Right atrium auricular region (tissue), 2 donors: ENCODE results near the gene CCNK. TPM values are rescaled to one million over a fixed set of nuclear protein-coding genes. Genes with fewer than 3 reads are reported as not detected.
A peak's percentile ranks its signal among the peaks of the same experiment; 100 is the strongest.

Experiments
- DNase-seq: peaks from one replicate; pipeline ENCODE4 v3.0.0-alpha.2; 2019; ENCODE audit warnings: low spot score
- H3K27ac ChIP-seq, 2 donors: fragments of 200-600 bp; sonication (generic); 1 replicate in 1 of 2; 2 replicates in 1 of 2; pipeline ENCODE4 v1.5.1; 2016 to 2019
- H3K27me3 ChIP-seq, 2 donors: fragments of 200-600 bp; sonication (generic); one replicate each; pipeline versions ENCODE4 v1.5.1 to v1.6.0; 2017 to 2019
- H3K36me3 ChIP-seq: fragments of 200-600 bp; sonication (generic); one replicate; pipeline ENCODE4 v1.5.1; 2016
- H3K4me1 ChIP-seq, 2 donors: fragments of 200-600 bp; sonication (generic); one replicate each; pipeline versions ENCODE4 v1.5.1 to v1.6.0; 2017 to 2019
- H3K4me3 ChIP-seq, 2 donors: fragments of 200-600 bp; sonication (generic); 1 replicate in 1 of 2; 2 replicates in 1 of 2; pipeline ENCODE4 v1.5.1; 2017 to 2019; ENCODE audit warnings: mild to moderate bottlenecking in 1 of 2, moderate library complexity in 1 of 2
- H3K9me3 ChIP-seq, 2 donors: fragments of 200-600 bp; sonication (generic); one replicate each; pipeline ENCODE4 v1.5.1; 2019
- total RNA-seq, 2 donors: library from RNA; depleted of rRNA; stranded (reverse); fragments of >200 nt; gene quantifications; one replicate each; pipeline ENCODE4 v1.1.0, GENCODE V29; 2016
- TF ChIP-seq, protein P1 (sequence below), 2 donors: fragments of 200-600 bp; sonication (generic); IDR thresholded peaks; one replicate each; pipeline ENCODE4 v1.5.1; 2019; ENCODE audit warnings: antibody characterized with exemption in 2 of 2

Gene CCNK
- total RNA-seq, 2 donors from 2014 or later: 13.9 to 17.1 TPM

- Histone ChIP-seq H3K4me1 (peaks cover 0 to 55% of the 10 kb centered on the region in 2 donors), H3K27ac (no peak overlapping the region), H3K27me3 (no peaks in the 10 kb centered on the region), H3K9me3 (no peaks in the 10 kb centered on the region), H3K4me3 (no peak overlapping the region), H3K36me3 (no peaks in the 10 kb centered on the region)
- TF ChIP-seq, protein P1, sequence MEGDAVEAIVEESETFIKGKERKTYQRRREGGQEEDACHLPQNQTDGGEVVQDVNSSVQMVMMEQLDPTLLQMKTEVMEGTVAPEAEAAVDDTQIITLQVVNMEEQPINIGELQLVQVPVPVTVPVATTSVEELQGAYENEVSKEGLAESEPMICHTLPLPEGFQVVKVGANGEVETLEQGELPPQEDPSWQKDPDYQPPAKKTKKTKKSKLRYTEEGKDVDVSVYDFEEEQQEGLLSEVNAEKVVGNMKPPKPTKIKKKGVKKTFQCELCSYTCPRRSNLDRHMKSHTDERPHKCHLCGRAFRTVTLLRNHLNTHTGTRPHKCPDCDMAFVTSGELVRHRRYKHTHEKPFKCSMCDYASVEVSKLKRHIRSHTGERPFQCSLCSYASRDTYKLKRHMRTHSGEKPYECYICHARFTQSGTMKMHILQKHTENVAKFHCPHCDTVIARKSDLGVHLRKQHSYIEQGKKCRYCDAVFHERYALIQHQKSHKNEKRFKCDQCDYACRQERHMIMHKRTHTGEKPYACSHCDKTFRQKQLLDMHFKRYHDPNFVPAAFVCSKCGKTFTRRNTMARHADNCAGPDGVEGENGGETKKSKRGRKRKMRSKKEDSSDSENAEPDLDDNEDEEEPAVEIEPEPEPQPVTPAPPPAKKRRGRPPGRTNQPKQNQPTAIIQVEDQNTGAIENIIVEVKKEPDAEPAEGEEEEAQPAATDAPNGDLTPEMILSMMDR (IDR thresholded peaks at IDR 0.05): no peak
- DNase-seq: no peak
Observed at GRCh38 chr14:99522025-99522401, 40.8 kb downstream of the CCNK start.

DNA sequence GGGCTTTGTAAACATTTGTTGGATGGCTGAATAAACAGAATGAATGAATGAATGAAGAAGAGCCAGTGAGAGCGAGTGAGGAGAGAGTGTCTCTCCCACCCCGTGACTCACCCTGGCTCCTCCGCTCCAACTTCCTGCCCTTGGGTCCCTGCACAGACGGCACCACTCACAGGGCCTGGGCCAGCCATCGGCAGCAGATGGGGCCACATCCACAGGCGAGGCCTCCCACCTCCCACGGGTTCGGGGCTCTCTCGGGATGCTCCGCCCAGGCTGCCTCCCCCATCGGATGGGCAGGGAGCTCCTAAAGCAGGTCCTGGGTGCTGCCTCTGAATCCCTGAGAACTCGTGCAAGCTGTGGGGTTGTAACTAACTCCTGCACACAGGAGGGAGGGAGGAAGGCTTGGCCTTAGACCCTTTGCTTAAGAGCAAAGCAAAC, 41.3 kb downstream of the CCNK start:
- TF ChIP-seq, protein P1 (IDR thresholded peaks at IDR 0.05): no peak
- Histone ChIP-seq H3K9me3 (no peaks in the 10 kb centered on the region), H3K36me3 (no peaks in the 10 kb centered on the region), H3K27me3 (no peaks in the 10 kb centered on the region), H3K4me1 (peaks cover 0 to 55% of the 10 kb centered on the region in 2 donors), H3K27ac (peak overlapping the region in 1 of 2 donors; percentile 26), H3K4me3 (no peak overlapping the region)
- no peak for DNase-seq

GRCh38 chr14:99522934-99523703, 41.9 kb downstream of the CCNK start:
- TF ChIP-seq, protein P1 (IDR thresholded peaks at IDR 0.05): no peak
- Histone ChIP-seq H3K4me1 (peaks cover 0 to 52% of the 10 kb centered on the region in 2 donors), H3K4me3 (no peak overlapping the region), H3K27ac (peak overlapping the region; percentile 23 to 26), H3K36me3 (no peaks in the 10 kb centered on the region), H3K9me3 (no peaks in the 10 kb centered on the region), H3K27me3 (no peaks in the 10 kb centered on the region)
- no peak for DNase-seq

DNA sequence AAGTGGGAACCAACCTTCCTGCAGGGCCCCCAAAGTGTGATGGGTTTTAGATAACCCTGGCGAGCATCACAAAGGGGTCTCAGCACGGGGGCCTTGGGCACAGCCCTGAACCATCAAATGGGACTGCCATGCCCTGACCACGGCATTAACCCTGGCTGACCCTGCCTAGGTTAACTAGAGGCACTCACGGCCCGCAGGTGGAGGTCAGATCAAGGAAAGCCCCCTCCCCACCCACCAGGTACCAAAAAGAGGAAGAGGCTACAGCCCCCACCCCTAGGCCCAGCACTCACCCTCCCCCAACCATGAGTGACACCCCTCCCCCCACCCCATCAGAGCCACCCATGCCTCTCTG, 42.5 kb downstream of the CCNK start:
- H3K9me3 ChIP-seq: no peaks in the 10 kb centered on the region
- H3K4me3 ChIP-seq: no peak overlapping the region
- peak overlapping the region in 1 of 2 donors; percentile 23 for H3K27ac ChIP-seq
- no peaks in the 10 kb centered on the region for H3K27me3 ChIP-seq
- TF ChIP-seq, protein P1 (IDR thresholded peaks at IDR 0.05): no peak
- H3K36me3 ChIP-seq: no peaks in the 10 kb centered on the region
- DNase-seq: no peak
- peaks cover 0 to 47% of the 10 kb centered on the region in 2 donors for H3K4me1 ChIP-seq

- Histone ChIP-seq H3K4me3 (no peak overlapping the region), H3K4me1 (peaks cover 0 to 45% of the 10 kb centered on the region in 2 donors), H3K9me3 (no peaks in the 10 kb centered on the region), H3K27ac (no peak overlapping the region), H3K27me3 (no peaks in the 10 kb centered on the region), H3K36me3 (no peaks in the 10 kb centered on the region)
- DNase-seq: no peak
- TF ChIP-seq, protein P1 (IDR thresholded peaks at IDR 0.05): no peak
Observed at GRCh38 chr14:99524091-99524661, 43.0 kb downstream of the CCNK start.
